Transverse colon (tissue), 4 donors: Measurements from ENCODE around the gene CLASP2.

Source experiments
- EP300 ChIP-seq: sonication (generic); formaldehyde crosslinking; IDR thresholded peaks from one replicate; pipeline ENCODE4 v1.6.1; 2017; ENCODE audit warnings: antibody characterized with exemption, low read depth
- POLR2A ChIP-seq: fragments of 450-650 bp; IDR thresholded peaks from one replicate; pipeline ENCODE4 v1.6.1; 2016; ENCODE audit warnings: antibody characterized with exemption, mild to moderate bottlenecking, moderate library complexity
- POLR2AphosphoS5 ChIP-seq, 3 donors: sonication (generic); formaldehyde crosslinking; IDR thresholded peaks; one replicate each; pipeline ENCODE4 v1.6.1; 2016; ENCODE audit warnings: antibody characterized with exemption in 3 of 3
- TF ChIP-seq, protein P1 (sequence below), 5 experiments: fragments of 200-600 bp in 3 of 5; fragments of 450-650 bp in 2 of 5; sonication (generic) in 3 of 5; IDR thresholded peaks; 1 replicate in 2 of 5; 2 replicates in 3 of 5; pipeline ENCODE4 v1.5.1; 2016 to 2017; ENCODE audit warnings: antibody characterized with exemption in 5 of 5, inconsistent platforms in 3 of 5, mild to moderate bottlenecking in 2 of 5, moderate library complexity in 1 of 5

DNA sequence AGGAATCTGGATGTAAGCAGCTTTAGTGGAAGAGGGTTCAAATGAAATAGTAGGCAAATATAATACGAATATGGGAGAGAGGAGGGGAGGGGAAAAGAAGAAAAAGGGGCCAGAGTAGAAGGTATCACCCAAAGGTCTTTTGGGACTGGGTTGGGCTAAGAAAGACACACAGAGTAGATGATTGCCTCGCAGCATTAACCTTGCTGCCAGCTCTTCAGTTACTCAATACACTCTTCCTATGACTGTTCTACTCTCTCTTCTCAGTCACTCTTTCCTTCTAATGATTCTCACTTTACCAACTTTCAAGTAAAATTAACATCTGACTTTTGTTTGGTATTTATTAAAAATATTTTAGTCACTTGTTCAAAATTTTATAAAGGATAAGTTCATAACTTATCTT lies 52.8 kb downstream of the CLASP2 start:
- TF ChIP-seq, protein P1, sequence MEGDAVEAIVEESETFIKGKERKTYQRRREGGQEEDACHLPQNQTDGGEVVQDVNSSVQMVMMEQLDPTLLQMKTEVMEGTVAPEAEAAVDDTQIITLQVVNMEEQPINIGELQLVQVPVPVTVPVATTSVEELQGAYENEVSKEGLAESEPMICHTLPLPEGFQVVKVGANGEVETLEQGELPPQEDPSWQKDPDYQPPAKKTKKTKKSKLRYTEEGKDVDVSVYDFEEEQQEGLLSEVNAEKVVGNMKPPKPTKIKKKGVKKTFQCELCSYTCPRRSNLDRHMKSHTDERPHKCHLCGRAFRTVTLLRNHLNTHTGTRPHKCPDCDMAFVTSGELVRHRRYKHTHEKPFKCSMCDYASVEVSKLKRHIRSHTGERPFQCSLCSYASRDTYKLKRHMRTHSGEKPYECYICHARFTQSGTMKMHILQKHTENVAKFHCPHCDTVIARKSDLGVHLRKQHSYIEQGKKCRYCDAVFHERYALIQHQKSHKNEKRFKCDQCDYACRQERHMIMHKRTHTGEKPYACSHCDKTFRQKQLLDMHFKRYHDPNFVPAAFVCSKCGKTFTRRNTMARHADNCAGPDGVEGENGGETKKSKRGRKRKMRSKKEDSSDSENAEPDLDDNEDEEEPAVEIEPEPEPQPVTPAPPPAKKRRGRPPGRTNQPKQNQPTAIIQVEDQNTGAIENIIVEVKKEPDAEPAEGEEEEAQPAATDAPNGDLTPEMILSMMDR (IDR thresholded peaks at IDR 0.05), result no peak
- TF ChIP-seq POLR2A (no peak), POLR2AphosphoS5 (IDR thresholded peaks at IDR 0.05) (no peak), EP300 (no peak)
